Mesenchymal stem cell (in vitro differentiated cells and primary cell): ENCODE measurements around the gene CALM1.

Experiments used
- DNase-seq: peaks from one replicate; pipeline ENCODE4 v3.0.0-alpha.2; 2013
- H2AFZ ChIP-seq: one replicate; pipeline ENCODE4 v1.6.1; 2013; ENCODE audit warnings: low read depth, mild to moderate bottlenecking, control low read depth, inconsistent platforms, low read length, moderate library complexity
- H2AK5ac ChIP-seq: 2 replicates; pipeline ENCODE4 v1.6.1; 2013; ENCODE audit warnings: low read length, moderate library complexity, mild to moderate bottlenecking, inconsistent platforms; ENCODE audit not compliant: severe bottlenecking
- H2BK120ac ChIP-seq: one replicate; pipeline ENCODE4 v1.6.1; 2013; ENCODE audit warnings: low read depth, mild to moderate bottlenecking, inconsistent platforms, low read length, moderate library complexity
- H2BK12ac ChIP-seq, 2 experiments: one replicate each; pipeline ENCODE4 v1.6.1; 2013; ENCODE audit warnings: inconsistent platforms in 2 of 2, low read length in 2 of 2, mild to moderate bottlenecking in 2 of 2, moderate library complexity in 2 of 2, control low read depth in 1 of 2
- H2BK15ac ChIP-seq: one replicate; pipeline ENCODE4 v1.6.1; 2013; ENCODE audit warnings: mild to moderate bottlenecking, low read depth, inconsistent platforms; ENCODE audit not compliant: poor library complexity, severe bottlenecking
- H2BK5ac ChIP-seq: 2 replicates; pipeline ENCODE4 v1.6.1; 2013; ENCODE audit warnings: low read depth, mild to moderate bottlenecking, low read length, control low read depth, inconsistent platforms; ENCODE audit not compliant: poor library complexity, severe bottlenecking
- H3K14ac ChIP-seq, 2 experiments: one replicate each; pipeline ENCODE4 v1.6.1; 2013; ENCODE audit warnings: inconsistent platforms in 2 of 2, low read length in 2 of 2, control low read depth in 1 of 2, mild to moderate bottlenecking in 1 of 2, moderate library complexity in 1 of 2
- H3K18ac ChIP-seq, 2 experiments: one replicate each; pipeline ENCODE4 v1.6.1; 2013; ENCODE audit warnings: inconsistent platforms in 2 of 2, low read length in 2 of 2, control low read depth in 1 of 2, low read depth in 1 of 2, mild to moderate bottlenecking in 1 of 2
- H3K23ac ChIP-seq, 2 experiments: one replicate each; pipeline ENCODE4 v1.6.1; 2013; ENCODE audit warnings: inconsistent platforms in 2 of 2, low read length in 2 of 2, mild to moderate bottlenecking in 2 of 2, moderate library complexity in 2 of 2, control low read depth in 1 of 2
- H3K27ac ChIP-seq: 2 replicates; pipeline ENCODE4 v1.5.1; 2013; ENCODE audit warnings: mild to moderate bottlenecking, moderate library complexity, low read length, control low read depth, inconsistent platforms; ENCODE audit not compliant: poor library complexity, severe bottlenecking
- H3K27me3 ChIP-seq, 2 experiments: 2 replicates each; pipeline versions ENCODE4 v1.6.1 to v1.7.0; 2013; ENCODE audit warnings: low read length in 2 of 2, mild to moderate bottlenecking in 2 of 2, moderate library complexity in 2 of 2, control low read depth in 1 of 2, inconsistent platforms in 1 of 2; ENCODE audit not compliant: control insufficient read depth in 1 of 2, insufficient read depth in 1 of 2
- H3K36me3 ChIP-seq, 2 experiments: 2 replicates each; pipeline versions ENCODE4 v1.6.1 to v1.7.0; 2013; ENCODE audit warnings: low read length in 2 of 2, control low read depth in 1 of 2, inconsistent platforms in 1 of 2, low read depth in 1 of 2, mild to moderate bottlenecking in 1 of 2; ENCODE audit not compliant: insufficient read depth in 2 of 2, control insufficient read depth in 1 of 2
- H3K4ac ChIP-seq, 2 experiments: one replicate each; pipeline ENCODE4 v1.6.1; 2013; ENCODE audit warnings: inconsistent platforms in 2 of 2, low read length in 2 of 2, mild to moderate bottlenecking in 2 of 2, moderate library complexity in 2 of 2, control low read depth in 1 of 2, low read depth in 1 of 2
- H3K4me1 ChIP-seq: 2 replicates; pipeline ENCODE4 v1.6.1; 2013; ENCODE audit warnings: low read depth, low read length, control low read depth; ENCODE audit not compliant: control insufficient read depth, insufficient read depth
- H3K4me2 ChIP-seq: 2 replicates; pipeline ENCODE4 v1.6.1; 2013; ENCODE audit warnings: low read length, mild to moderate bottlenecking, inconsistent platforms; ENCODE audit not compliant: poor library complexity, severe bottlenecking
- H3K4me3 ChIP-seq, 2 experiments: 2 replicates each; pipeline versions ENCODE4 v1.5.1 to v1.7.0; 2013; ENCODE audit warnings: low read length in 2 of 2, mild to moderate bottlenecking in 2 of 2, control low read depth in 1 of 2, low read depth in 1 of 2; ENCODE audit not compliant: insufficient read depth in 1 of 2
- H3K79me1 ChIP-seq: replicated peaks from 2 replicates; pipeline ENCODE4 v1.6.1; 2013; ENCODE audit warnings: mild to moderate bottlenecking, control low read depth, low read length, inconsistent platforms; ENCODE audit not compliant: poor library complexity, severe bottlenecking
- H3K9ac ChIP-seq: 2 replicates; pipeline ENCODE4 v1.7.0; 2013; ENCODE audit warnings: mild to moderate bottlenecking, low read length, moderate library complexity
- H3K9me3 ChIP-seq: 2 replicates; pipeline ENCODE4 v1.7.0; 2013; ENCODE audit warnings: mild to moderate bottlenecking, low read length; ENCODE audit not compliant: control insufficient read depth
- H4K8ac ChIP-seq: one replicate; pipeline ENCODE4 v1.6.1; 2013; ENCODE audit warnings: inconsistent platforms, mild to moderate bottlenecking, low read length, moderate library complexity
- H4K91ac ChIP-seq: one replicate; pipeline ENCODE4 v1.6.1; 2013; ENCODE audit warnings: mild to moderate bottlenecking, low read length, inconsistent platforms
- WGBS: methylation state at CpG from one replicate; pipeline ENCODE4 v1.1.7; 2013; ENCODE audit warnings: mixed read lengths; 5-methylcytosine and 5-hydroxymethylcytosine counted together

The CALM1 gene

GRCh38 chr14:90418053-90418452, 21.2 kb downstream of the CALM1 start:
- Histone ChIP-seq H3K36me3 (no peaks in the 10 kb centered on the region), H4K91ac (no peak overlapping the region), H4K8ac (no peak overlapping the region), H3K27ac (no peak overlapping the region), H2AK5ac (no peak overlapping the region), H3K18ac (no peak overlapping the region), H3K4me2 (no peak overlapping the region), H2AFZ (no peak overlapping the region), H3K4me1 (peaks cover 5% of the 10 kb centered on the region), H3K4me3 (no peak overlapping the region), H2BK15ac (no peak overlapping the region), H2BK120ac (no peak overlapping the region), H3K14ac (no peak overlapping the region), H3K9ac (no peak overlapping the region), H3K79me1 (no peaks in the 10 kb centered on the region), H3K27me3 (no peaks in the 10 kb centered on the region), H3K4ac (no peak overlapping the region), H2BK5ac (no peak overlapping the region), H3K23ac (no peak overlapping the region), H2BK12ac (no peak overlapping the region), H3K9me3 (no peaks in the 10 kb centered on the region)
- DNase-seq, result no peak
- 93% methylated on average over 1 of the region's 2 CpGs for WGBS

GRCh38 chr14:90419200-90419599, 22.4 kb downstream of the CALM1 start:
- no peak overlapping the region for H3K27ac ChIP-seq
- H2BK15ac ChIP-seq, result no peak overlapping the region
- peaks cover 5% of the 10 kb centered on the region for H3K4me1 ChIP-seq
- H4K91ac ChIP-seq, result no peak overlapping the region
- H2BK120ac ChIP-seq, result no peak overlapping the region
- no peak overlapping the region for H2BK12ac ChIP-seq
- no peaks in the 10 kb centered on the region for H3K79me1 ChIP-seq
- no peak overlapping the region for H3K4ac ChIP-seq
- H3K27me3 ChIP-seq, result no peaks in the 10 kb centered on the region
- no peaks in the 10 kb centered on the region for H3K36me3 ChIP-seq
- peak; percentile 85 for DNase-seq
- H3K9ac ChIP-seq, result no peak overlapping the region
- H3K9me3 ChIP-seq, result no peaks in the 10 kb centered on the region
- H3K18ac ChIP-seq, result no peak overlapping the region
- no peak overlapping the region for H2AFZ ChIP-seq
- no peak overlapping the region for H4K8ac ChIP-seq
- no peak overlapping the region for H3K4me3 ChIP-seq
- H3K23ac ChIP-seq, result no peak overlapping the region
- 61% methylated on average over 12 of the region's 12 CpGs for WGBS
- no peak overlapping the region for H3K14ac ChIP-seq
- H3K4me2 ChIP-seq, result no peak overlapping the region
- H2BK5ac ChIP-seq, result no peak overlapping the region
- no peak overlapping the region for H2AK5ac ChIP-seq

GRCh38 chr14:90421001-90421631, 24.3 kb downstream of the CALM1 start:
- WGBS, result 87% methylated on average over 7 of the region's 7 CpGs

GRCh38 chr14:90421632-90422020, 24.8 kb downstream of the CALM1 start:
- WGBS, result 94% methylated on average over 3 of the region's 3 CpGs
- Histone ChIP-seq H3K36me3 (no peaks in the 10 kb centered on the region), H3K4me2 (no peak overlapping the region)

More at GRCh38 chr14:90421001-90421631, 24.3 kb downstream of the CALM1 start:
- Histone ChIP-seq H4K91ac (no peak overlapping the region), H4K8ac (no peak overlapping the region), H3K27me3 (no peaks in the 10 kb centered on the region), H3K4me3 (no peak overlapping the region), H2AFZ (no peak overlapping the region), H3K4me2 (no peak overlapping the region), H3K4ac (no peak overlapping the region), H3K9me3 (no peaks in the 10 kb centered on the region), H2BK5ac (no peak overlapping the region), H2BK120ac (no peak overlapping the region), H3K18ac (no peak overlapping the region), H3K23ac (no peak overlapping the region), H2BK12ac (no peak overlapping the region), H3K79me1 (no peaks in the 10 kb centered on the region), H3K4me1 (peaks cover 5% of the 10 kb centered on the region), H2BK15ac (no peak overlapping the region), H2AK5ac (no peak overlapping the region), H3K14ac (no peak overlapping the region), H3K9ac (no peak overlapping the region), H3K27ac (no peak overlapping the region), H3K36me3 (no peaks in the 10 kb centered on the region)
- DNase-seq, result no peak

More at GRCh38 chr14:90421632-90422020, 24.8 kb downstream of the CALM1 start:
- Histone ChIP-seq H3K4me1 (peaks cover 5% of the 10 kb centered on the region), H3K79me1 (no peaks in the 10 kb centered on the region), H2BK15ac (no peak overlapping the region), H2BK120ac (no peak overlapping the region), H4K8ac (no peak overlapping the region), H2AK5ac (no peak overlapping the region), H3K23ac (no peak overlapping the region), H3K14ac (no peak overlapping the region), H3K4me3 (no peak overlapping the region), H2BK5ac (no peak overlapping the region), H3K9me3 (no peaks in the 10 kb centered on the region), H3K18ac (no peak overlapping the region), H2AFZ (no peak overlapping the region), H3K27ac (no peak overlapping the region), H2BK12ac (no peak overlapping the region), H3K27me3 (no peaks in the 10 kb centered on the region), H4K91ac (no peak overlapping the region), H3K4ac (no peak overlapping the region), H3K9ac (no peak overlapping the region)
- no peak for DNase-seq
